Measurements from ENCODE around the gene MRLN. TPM values are rescaled to one million over a fixed set of nuclear protein-coding genes. Genes with fewer than 3 reads are reported as not detected.

MRLN gene
- polyA plus RNA-seq, 1 donor from 2014 or later, result not detected

DNA sequence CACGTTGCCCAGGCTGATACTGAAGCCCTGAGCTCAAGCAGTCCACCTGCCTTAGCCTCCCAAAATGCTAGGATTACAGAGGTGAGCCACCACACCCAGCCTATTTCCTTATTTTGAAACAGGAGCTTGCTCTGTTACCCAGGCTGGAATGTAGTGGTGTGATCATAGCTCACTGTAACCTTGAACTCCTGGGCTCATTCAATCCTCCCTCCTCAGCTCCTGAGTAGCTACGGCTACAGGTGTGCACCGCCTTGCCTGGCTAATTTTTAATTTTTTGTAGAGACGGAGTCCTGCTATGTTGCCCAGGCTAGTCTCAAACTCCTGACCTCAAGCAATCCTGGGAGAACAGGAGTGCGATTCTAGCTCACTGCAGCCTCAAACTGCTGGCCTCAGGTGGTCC lies 11.7 kb downstream of the MRLN start:
- no peak for TF ChIP-seq TAF1 (IDR thresholded peaks at IDR 0.05; ENCODE audit: low read depth)
- TF ChIP-seq EP300 (conservative IDR thresholded peaks at IDR 0.05; ENCODE audit: poor library complexity, severe bottlenecking), result no peak
- TF ChIP-seq, protein P1, sequence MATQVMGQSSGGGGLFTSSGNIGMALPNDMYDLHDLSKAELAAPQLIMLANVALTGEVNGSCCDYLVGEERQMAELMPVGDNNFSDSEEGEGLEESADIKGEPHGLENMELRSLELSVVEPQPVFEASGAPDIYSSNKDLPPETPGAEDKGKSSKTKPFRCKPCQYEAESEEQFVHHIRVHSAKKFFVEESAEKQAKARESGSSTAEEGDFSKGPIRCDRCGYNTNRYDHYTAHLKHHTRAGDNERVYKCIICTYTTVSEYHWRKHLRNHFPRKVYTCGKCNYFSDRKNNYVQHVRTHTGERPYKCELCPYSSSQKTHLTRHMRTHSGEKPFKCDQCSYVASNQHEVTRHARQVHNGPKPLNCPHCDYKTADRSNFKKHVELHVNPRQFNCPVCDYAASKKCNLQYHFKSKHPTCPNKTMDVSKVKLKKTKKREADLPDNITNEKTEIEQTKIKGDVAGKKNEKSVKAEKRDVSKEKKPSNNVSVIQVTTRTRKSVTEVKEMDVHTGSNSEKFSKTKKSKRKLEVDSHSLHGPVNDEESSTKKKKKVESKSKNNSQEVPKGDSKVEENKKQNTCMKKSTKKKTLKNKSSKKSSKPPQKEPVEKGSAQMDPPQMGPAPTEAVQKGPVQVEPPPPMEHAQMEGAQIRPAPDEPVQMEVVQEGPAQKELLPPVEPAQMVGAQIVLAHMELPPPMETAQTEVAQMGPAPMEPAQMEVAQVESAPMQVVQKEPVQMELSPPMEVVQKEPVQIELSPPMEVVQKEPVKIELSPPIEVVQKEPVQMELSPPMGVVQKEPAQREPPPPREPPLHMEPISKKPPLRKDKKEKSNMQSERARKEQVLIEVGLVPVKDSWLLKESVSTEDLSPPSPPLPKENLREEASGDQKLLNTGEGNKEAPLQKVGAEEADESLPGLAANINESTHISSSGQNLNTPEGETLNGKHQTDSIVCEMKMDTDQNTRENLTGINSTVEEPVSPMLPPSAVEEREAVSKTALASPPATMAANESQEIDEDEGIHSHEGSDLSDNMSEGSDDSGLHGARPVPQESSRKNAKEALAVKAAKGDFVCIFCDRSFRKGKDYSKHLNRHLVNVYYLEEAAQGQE (IDR thresholded peaks at IDR 0.05; ENCODE audit: borderline replicate concordance), result no peak
- H3K9me2 ChIP-seq (ENCODE audit: insufficient read depth, low read length), result no peaks in the 10 kb centered on the region
- H3K36me3 ChIP-seq (ENCODE audit: insufficient read depth, low read length), result no peaks in the 10 kb centered on the region
- H2AFZ ChIP-seq (ENCODE audit: low read depth, low read length), result no peak overlapping the region
- H3K27ac ChIP-seq (ENCODE audit: low read length), result no peak overlapping the region
- H3K27me3 ChIP-seq (ENCODE audit: insufficient read depth, low read depth, low read length), result no peaks in the 10 kb centered on the region
- no peak overlapping the region for H3K4me3 ChIP-seq (ENCODE audit: low read length)
- no peaks in the 10 kb centered on the region for H3K9me3 ChIP-seq (ENCODE audit: low read length)
- H3K9ac ChIP-seq (ENCODE audit: low read length), result no peak overlapping the region
- H3K79me2 ChIP-seq (replicated peaks; ENCODE audit: insufficient read depth, low read length), result no peaks in the 10 kb centered on the region
- H4K20me1 ChIP-seq (ENCODE audit: insufficient read depth), result no peaks in the 10 kb centered on the region
- no peak overlapping the region for H3K4me2 ChIP-seq (ENCODE audit: low read length)
- H3F3A ChIP-seq (ENCODE audit: insufficient read depth, low read length, poor library complexity, severe bottlenecking), result no peaks in the 10 kb centered on the region

DNA sequence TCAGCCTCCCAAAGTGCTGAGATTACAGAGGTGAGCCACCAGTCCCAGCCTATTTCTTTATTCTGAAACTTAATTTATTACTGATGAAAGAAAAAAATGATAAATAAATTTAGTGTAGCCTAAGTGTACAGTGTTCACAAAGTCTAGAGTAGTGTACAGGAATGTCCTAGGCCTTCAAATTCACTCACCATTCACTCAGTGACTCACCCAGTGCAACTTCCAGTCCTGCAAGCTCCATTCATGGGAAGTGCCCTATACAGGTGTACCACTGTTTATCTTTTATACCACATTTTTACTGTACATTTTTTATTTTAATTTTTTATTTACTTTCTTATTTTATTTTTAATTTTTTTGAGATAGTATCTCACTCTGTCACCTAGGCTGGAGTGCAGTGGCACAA lies 12.2 kb downstream of the MRLN start:
- Histone ChIP-seq H3K4me2 (ENCODE audit: low read length) (no peak overlapping the region), H3K27ac (ENCODE audit: low read length) (no peak overlapping the region), H3K4me3 (ENCODE audit: low read length) (no peak overlapping the region), H3K9ac (ENCODE audit: low read length) (no peak overlapping the region), H3K27me3 (ENCODE audit: insufficient read depth, low read depth, low read length) (no peaks in the 10 kb centered on the region), H3K36me3 (ENCODE audit: insufficient read depth, low read length) (no peaks in the 10 kb centered on the region), H3K79me2 (replicated peaks; ENCODE audit: insufficient read depth, low read length) (no peaks in the 10 kb centered on the region), H3F3A (ENCODE audit: insufficient read depth, low read length, poor library complexity, severe bottlenecking) (no peaks in the 10 kb centered on the region), H3K9me3 (ENCODE audit: low read length) (no peaks in the 10 kb centered on the region), H2AFZ (ENCODE audit: low read depth, low read length) (no peak overlapping the region), H4K20me1 (ENCODE audit: insufficient read depth) (no peaks in the 10 kb centered on the region), H3K9me2 (ENCODE audit: insufficient read depth, low read length) (no peaks in the 10 kb centered on the region)
- TF ChIP-seq EZH2 (IDR thresholded peaks at IDR 0.05; ENCODE audit: borderline replicate concordance, insufficient read depth, low read length, poor library complexity, severe bottlenecking) (no peak), SMC3 (conservative IDR thresholded peaks at IDR 0.05; ENCODE audit: poor library complexity) (no peak), EP300 (conservative IDR thresholded peaks at IDR 0.05; ENCODE audit: poor library complexity, severe bottlenecking) (no peak), TAF1 (IDR thresholded peaks at IDR 0.05; ENCODE audit: low read depth) (no peak), RAD21 (conservative IDR thresholded peaks at IDR 0.05) (no peak), POLR2AphosphoS5 (IDR thresholded peaks at IDR 0.05) (no peak), MXI1 (conservative IDR thresholded peaks at IDR 0.05; ENCODE audit: poor library complexity, severe bottlenecking) (no peak)
- TF ChIP-seq, protein P1 (IDR thresholded peaks at IDR 0.05; ENCODE audit: borderline replicate concordance), result no peak
- TF ChIP-seq, protein P2, sequence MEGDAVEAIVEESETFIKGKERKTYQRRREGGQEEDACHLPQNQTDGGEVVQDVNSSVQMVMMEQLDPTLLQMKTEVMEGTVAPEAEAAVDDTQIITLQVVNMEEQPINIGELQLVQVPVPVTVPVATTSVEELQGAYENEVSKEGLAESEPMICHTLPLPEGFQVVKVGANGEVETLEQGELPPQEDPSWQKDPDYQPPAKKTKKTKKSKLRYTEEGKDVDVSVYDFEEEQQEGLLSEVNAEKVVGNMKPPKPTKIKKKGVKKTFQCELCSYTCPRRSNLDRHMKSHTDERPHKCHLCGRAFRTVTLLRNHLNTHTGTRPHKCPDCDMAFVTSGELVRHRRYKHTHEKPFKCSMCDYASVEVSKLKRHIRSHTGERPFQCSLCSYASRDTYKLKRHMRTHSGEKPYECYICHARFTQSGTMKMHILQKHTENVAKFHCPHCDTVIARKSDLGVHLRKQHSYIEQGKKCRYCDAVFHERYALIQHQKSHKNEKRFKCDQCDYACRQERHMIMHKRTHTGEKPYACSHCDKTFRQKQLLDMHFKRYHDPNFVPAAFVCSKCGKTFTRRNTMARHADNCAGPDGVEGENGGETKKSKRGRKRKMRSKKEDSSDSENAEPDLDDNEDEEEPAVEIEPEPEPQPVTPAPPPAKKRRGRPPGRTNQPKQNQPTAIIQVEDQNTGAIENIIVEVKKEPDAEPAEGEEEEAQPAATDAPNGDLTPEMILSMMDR (IDR thresholded peaks at IDR 0.05; ENCODE audit: poor library complexity, severe bottlenecking), result no peak

Data from neural cell (in vitro differentiated cells).